Kidney (tissue), 2 donors: ENCODE data around the gene PNMA8B. TPM values are rescaled to one million over a fixed set of nuclear protein-coding genes. Genes with fewer than 3 reads are reported as not detected.

Experiments
- polyA plus RNA-seq: library from polyadenylated mRNA; stranded (reverse); fragments of 350-450 nt; fragmentation: Illumina TruSeq; extraction: RNeasy Lipid Tissue Mini Kit (QIAGEN cat#74804); gene quantifications from one replicate; pipeline ENCODE4 v1.2.3, GENCODE V29; 2014; ENCODE audit warnings: low read depth, low replicate concordance; ENCODE audit not compliant: insufficient read depth
- total RNA-seq: library from RNA; stranded (reverse); fragmentation: NEBNext Ultra II Directional; extraction: Animal tissue kit (Norgen Biotek cat#: 25700); gene quantifications from one replicate; pipeline ENCODE4 v1.2.1, GENCODE V29; 2021
- donor health status: DM: yes; HTN: yes; CAD: no.

The PNMA8B gene
- total and polyA plus RNA-seq, 2 donors from 2014 or later: 0.67 to 1.3 TPM

Other genes starting within 250 kb of the PNMA8B start
- gene HIF3A, start 198.8 kb downstream of the PNMA8B start, total RNA-seq: 40.4 TPM
- gene HIF3A, start 198.8 kb downstream of the PNMA8B start, polyA plus RNA-seq: 3.3 TPM
- gene PPP5C, start 148.8 kb downstream of the PNMA8B start, total RNA-seq: 63.7 TPM
- 54.3 TPM for gene PPP5C, start 148.8 kb downstream of the PNMA8B start, polyA plus RNA-seq
- gene CCDC8, start 82.3 kb downstream of the PNMA8B start, total RNA-seq: 18.9 TPM
- 21.0 TPM for gene CCDC8, start 82.3 kb downstream of the PNMA8B start, polyA plus RNA-seq
- gene PNMA8C, start 66.9 kb downstream of the PNMA8B start, total RNA-seq: 0.09 TPM
- gene PNMA8C, start 66.9 kb downstream of the PNMA8B start, polyA plus RNA-seq: 0.09 TPM
- 16.2 TPM for gene PNMA8A, start 24.3 kb downstream of the PNMA8B start, total RNA-seq
- gene PNMA8A, start 24.3 kb downstream of the PNMA8B start, polyA plus RNA-seq: 12.5 TPM
- 217 TPM for gene CALM3, start 105.5 kb upstream of the PNMA8B start, total RNA-seq
- 350 TPM for gene CALM3, start 105.5 kb upstream of the PNMA8B start, polyA plus RNA-seq
- 10.1 TPM for gene PTGIR, start 129.2 kb upstream of the PNMA8B start, total RNA-seq
- 7.5 TPM for gene PTGIR, start 129.2 kb upstream of the PNMA8B start, polyA plus RNA-seq
- gene GNG8, start 140.3 kb upstream of the PNMA8B start, total RNA-seq: not detected
- not detected for gene GNG8, start 140.3 kb upstream of the PNMA8B start, polyA plus RNA-seq
- gene DACT3, start 165.3 kb upstream of the PNMA8B start, total RNA-seq: 10.4 TPM
- gene DACT3, start 165.3 kb upstream of the PNMA8B start, polyA plus RNA-seq: 5.4 TPM
- gene PRKD2, start 221.2 kb upstream of the PNMA8B start, total RNA-seq: 69.8 TPM
- gene PRKD2, start 221.2 kb upstream of the PNMA8B start, polyA plus RNA-seq: 26.7 TPM